22Rv1 (cell line): ENCODE data around the gene CMTM2.
"Not testable (repeated sequence)": the region's sequence is repeated elsewhere in the genome, so short reads cannot be mapped to it uniquely, and the experiment has no call there.

Source experiments
- CTCF ChIP-seq: fragments of 450-650 bp; IDR thresholded peaks from 2 replicates; pipeline ENCODE4 v1.5.1; 2017; ENCODE audit warnings: mild to moderate bottlenecking
- ZFX ChIP-seq: fragments of 450-650 bp; IDR thresholded peaks from 2 replicates; pipeline ENCODE4 v1.6.1; 2017; ENCODE audit warnings: antibody characterized with exemption, borderline replicate concordance

GRCh38 chr16:66596559-66596958 is 17.3 kb downstream of the CMTM2 start:
- not testable (repeated sequence) for TF ChIP-seq CTCF, ZFX
